ENCODE measurements around the gene SHH.

DNA sequence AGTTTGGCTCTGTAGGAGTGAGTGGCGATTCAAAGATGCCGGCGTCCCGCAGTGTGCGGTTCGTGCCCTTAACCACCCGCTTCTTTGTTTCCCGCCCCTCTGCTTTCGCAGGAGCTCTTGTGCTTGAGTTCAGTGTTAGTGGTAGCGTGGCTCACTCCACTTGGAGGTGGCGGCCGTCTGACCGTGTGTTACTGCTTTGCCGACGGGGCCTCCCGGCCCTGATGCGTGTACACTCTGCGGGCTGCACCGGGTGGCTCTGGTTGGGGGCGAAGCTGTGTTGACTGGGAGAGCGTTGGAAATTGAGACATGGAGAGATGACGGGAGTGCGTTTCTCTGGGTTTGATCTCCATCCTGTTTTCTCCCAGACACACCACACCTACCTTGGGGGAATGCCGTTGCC is 31.4 kb downstream of the SHH start:
- TF ChIP-seq POLR2A (IDR thresholded peaks at IDR 0.05; ENCODE audit: low read length) (no peak), GATA1 (IDR thresholded peaks at IDR 0.05; ENCODE audit: low read depth, low read length) (no peak)
